ENCODE measurements around the gene HDAC4.

- no peak for TF ChIP-seq CTCF (IDR thresholded peaks at IDR 0.05; ENCODE audit: low read length)
- no peak for TF ChIP-seq EZH2 (optimal IDR thresholded peaks at IDR 0.05; ENCODE audit: low read depth, low read length)
Measured at GRCh38 chr2:239438995-239439753, 38.4 kb upstream of the HDAC4 start.
